Right lobe of liver (tissue), 6 donors: ENCODE results near the gene PRMT6. TPM values are rescaled to one million over a fixed set of nuclear protein-coding genes. Genes with fewer than 3 reads are reported as not detected.
"Not testable (repeated sequence)": the region's sequence is repeated elsewhere in the genome, so short reads cannot be mapped to it uniquely, and the experiment has no call there.

ENCODE experiments used
- ATAC-seq, 4 donors: fragments of 200-7000 bp; cut with Tn5 transposase; one replicate each; pipeline ENCODE4 v1.9.1; 2020; ENCODE audit warnings: mild to moderate bottlenecking in 4 of 4, moderate library complexity in 4 of 4
- DNase-seq, 3 donors: peaks; one replicate each; pipeline ENCODE4 v3.0.0-alpha.2; 2020
- H3K27ac ChIP-seq, 3 donors: fragments of 200-600 bp; one replicate each; pipeline ENCODE4 v1.8.0; 2022
- H3K27me3 ChIP-seq, 2 donors: fragments of 200-600 bp; one replicate each; pipeline ENCODE4 v1.8.0; 2022
- H3K36me3 ChIP-seq, 4 donors: fragments of 200-600 bp; sonication (generic) in 1 of 4; one replicate each; pipeline versions ENCODE4 v1.5.1 to v1.8.0; 2017 to 2022; ENCODE audit warnings: control low read depth in 1 of 4
- H3K4me1 ChIP-seq, 4 donors: fragments of 200-600 bp; sonication (generic) in 1 of 4; one replicate each; pipeline versions ENCODE4 v1.5.1 to v1.8.0; 2017 to 2022; ENCODE audit warnings: control low read depth in 1 of 4
- H3K4me3 ChIP-seq, 3 donors: fragments of 200-600 bp; one replicate each; pipeline ENCODE4 v1.8.0; 2022
- H3K9me3 ChIP-seq, 4 donors: fragments of 200-600 bp; sonication (generic) in 1 of 4; one replicate each; pipeline versions ENCODE4 v1.5.1 to v1.8.0; 2017 to 2022; ENCODE audit warnings: control low read depth in 1 of 4
- POLR2A ChIP-seq: fragments of 450-650 bp; IDR thresholded peaks from one replicate; pipeline ENCODE4 v1.6.1; 2017; ENCODE audit warnings: antibody characterized with exemption, mild to moderate bottlenecking
- whole genome bisulfite sequencing: methylation state at CpG from one replicate; pipeline ENCODE4 v1.1.6; 2018; ENCODE audit warnings: low coverage, low lambda C conversion rate; ENCODE audit not compliant: insufficient coverage; ENCODE audit errors: missing lambda C conversion rate; 5-methylcytosine and 5-hydroxymethylcytosine counted together
- intact Hi-C, 2 donors: fragments of 100-400 bp; cut with DNase I; formaldehyde crosslinking; loops; one replicate each; pipeline versions ENCODE4 v1.11.2 to v1.14.1; 2022
- total RNA-seq, 6 experiments: library from RNA; depleted of rRNA in 2 of 6; stranded (reverse); fragments of >200 nt in 2 of 6; fragmentation: NEBNext Ultra II Directional in 3 of 6; extraction: Animal tissue kit (Norgen Biotek cat#: 25700) in 3 of 6; gene quantifications; one replicate each; pipeline versions ENCODE4 v1.1.0 to v1.2.4, GENCODE V29; 2016 to 2023
- TF ChIP-seq, protein P1 (sequence below), 4 donors: fragments of 200-600 bp in 3 of 4; fragments of 450-650 bp in 1 of 4; IDR thresholded peaks; one replicate each; pipeline versions ENCODE4 v1.5.1 to v1.8.0; 2016 to 2022; ENCODE audit warnings: antibody characterized with exemption in 4 of 4, mild to moderate bottlenecking in 2 of 4
- donor health status: DM: no; HTN: yes; CAD: no.
- donor health status: DM: no; HTN: no; CAD: no.
- donor health status: DM: no; HTN: no; CAD: no.
- donor health status: DM: no; HTN: yes; CAD: no.
- donor health status: DM: no; HTN: yes; CAD: no.

Gene PRMT6
- total RNA-seq, 6 experiments from 2014 or later: 0.97 to 12.7 (median 5.4) TPM

DNA sequence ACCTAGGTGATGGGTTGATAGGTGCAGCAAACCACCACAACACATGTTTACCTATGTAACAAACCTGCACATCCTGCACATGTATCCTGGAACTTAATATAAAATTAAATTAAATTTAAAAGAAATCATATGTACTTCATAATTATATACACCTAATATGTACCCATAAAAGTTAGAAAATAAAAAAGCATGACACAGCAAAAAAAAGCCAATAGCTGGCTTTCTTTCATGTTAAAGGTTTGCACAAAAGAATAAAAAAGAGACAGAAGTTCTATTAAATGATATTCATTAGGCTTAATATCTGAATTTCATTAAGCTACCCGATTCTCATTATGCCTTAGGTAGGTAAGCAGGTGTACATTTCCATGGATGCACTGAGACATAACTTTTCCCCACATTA lies 5.2 kb upstream of the PRMT6 start:
- Histone ChIP-seq H3K36me3 (no peaks in the 10 kb centered on the region), H3K9me3 (no peaks in the 10 kb centered on the region), H3K27me3 (no peaks in the 10 kb centered on the region), H3K27ac (no peak overlapping the region), H3K4me1 (no peaks in the 10 kb centered on the region), H3K4me3 (no peak overlapping the region)
- DNase-seq: no peak
- 59% methylated on average over 1 of the region's 1 CpG for WGBS
- TF ChIP-seq, protein P1, sequence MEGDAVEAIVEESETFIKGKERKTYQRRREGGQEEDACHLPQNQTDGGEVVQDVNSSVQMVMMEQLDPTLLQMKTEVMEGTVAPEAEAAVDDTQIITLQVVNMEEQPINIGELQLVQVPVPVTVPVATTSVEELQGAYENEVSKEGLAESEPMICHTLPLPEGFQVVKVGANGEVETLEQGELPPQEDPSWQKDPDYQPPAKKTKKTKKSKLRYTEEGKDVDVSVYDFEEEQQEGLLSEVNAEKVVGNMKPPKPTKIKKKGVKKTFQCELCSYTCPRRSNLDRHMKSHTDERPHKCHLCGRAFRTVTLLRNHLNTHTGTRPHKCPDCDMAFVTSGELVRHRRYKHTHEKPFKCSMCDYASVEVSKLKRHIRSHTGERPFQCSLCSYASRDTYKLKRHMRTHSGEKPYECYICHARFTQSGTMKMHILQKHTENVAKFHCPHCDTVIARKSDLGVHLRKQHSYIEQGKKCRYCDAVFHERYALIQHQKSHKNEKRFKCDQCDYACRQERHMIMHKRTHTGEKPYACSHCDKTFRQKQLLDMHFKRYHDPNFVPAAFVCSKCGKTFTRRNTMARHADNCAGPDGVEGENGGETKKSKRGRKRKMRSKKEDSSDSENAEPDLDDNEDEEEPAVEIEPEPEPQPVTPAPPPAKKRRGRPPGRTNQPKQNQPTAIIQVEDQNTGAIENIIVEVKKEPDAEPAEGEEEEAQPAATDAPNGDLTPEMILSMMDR (IDR thresholded peaks at IDR 0.05): no peak
- TF ChIP-seq POLR2A: no peak
- intact Hi-C loops: no loop called here
- ATAC-seq: no peak

DNA sequence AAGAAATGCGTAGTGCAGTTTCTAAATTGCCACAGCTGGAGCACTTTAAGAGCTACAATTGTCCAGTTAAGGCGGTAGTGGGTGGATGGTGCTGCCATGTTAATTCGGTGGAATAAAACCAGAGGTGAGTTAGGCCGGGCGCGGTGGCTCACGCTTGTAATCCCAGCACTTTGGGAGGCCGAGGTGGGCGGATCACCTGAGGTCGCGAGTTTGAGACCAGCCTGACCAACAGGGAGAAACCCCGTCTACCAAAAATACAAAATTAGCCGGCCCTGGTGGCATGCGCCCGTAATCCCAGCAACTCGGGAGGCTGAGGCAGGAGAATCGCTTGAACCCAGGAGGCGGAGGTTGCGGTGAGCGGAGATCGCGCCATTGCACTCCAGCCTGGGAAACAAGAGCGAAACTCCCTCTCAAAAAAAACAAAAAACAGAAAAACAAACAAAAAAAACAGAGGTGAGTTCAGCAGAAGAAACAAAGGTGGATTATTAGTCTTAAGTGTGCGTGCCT lies 502 bp upstream of the PRMT6 start:
- ATAC-seq, H3K27me3 ChIP-seq, H3K36me3 ChIP-seq, H3K4me1 ChIP-seq, H3K9me3 ChIP-seq, DNase-seq, intact Hi-C loops: not testable (repeated sequence)
- Histone ChIP-seq H3K4me3 (peak overlapping the region; percentile 59 to 84 (median 70)), H3K27ac (peak overlapping the region in 2 of 3 donors; percentile 66 to 70)
- WGBS: 93% methylated on average over 19 of the region's 24 CpGs

DNA sequence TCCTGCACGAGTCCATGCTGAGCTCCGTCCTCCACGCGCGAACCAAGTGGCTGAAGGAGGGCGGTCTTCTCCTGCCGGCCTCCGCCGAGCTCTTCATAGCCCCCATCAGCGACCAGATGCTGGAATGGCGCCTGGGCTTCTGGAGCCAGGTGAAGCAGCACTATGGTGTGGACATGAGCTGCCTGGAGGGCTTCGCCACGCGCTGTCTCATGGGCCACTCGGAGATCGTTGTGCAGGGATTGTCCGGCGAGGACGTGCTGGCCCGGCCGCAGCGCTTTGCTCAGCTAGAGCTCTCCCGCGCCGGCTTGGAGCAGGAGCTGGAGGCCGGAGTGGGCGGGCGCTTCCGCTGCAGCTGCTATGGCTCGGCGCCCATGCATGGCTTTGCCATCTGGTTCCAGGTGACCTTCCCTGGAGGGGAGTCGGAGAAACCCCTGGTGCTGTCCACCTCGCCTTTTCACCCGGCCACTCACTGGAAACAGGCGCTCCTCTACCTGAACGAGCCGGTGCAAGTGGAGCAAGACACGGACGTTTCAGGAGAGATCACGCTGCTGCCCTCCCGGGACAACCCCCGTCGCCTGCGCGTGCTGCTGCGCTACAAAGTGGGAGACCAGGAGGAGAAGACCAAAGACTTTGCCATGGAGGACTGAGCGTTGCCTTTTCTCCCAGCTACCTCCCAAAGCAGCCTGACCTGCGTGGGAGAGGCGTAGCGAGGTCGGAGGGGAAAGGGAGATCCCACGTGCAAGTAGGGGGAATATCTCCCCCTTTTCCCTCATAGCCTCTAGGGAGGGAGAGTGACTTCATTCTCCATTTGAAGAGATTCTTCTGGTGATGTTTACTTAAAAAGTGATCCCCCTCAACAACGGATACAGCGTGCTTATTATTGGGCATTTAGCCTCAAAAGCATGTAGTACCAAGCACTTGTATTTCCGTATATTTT lies 991 bp downstream of the PRMT6 start:
- intact Hi-C loops: no loop called here
- Histone ChIP-seq H3K27me3 (no peaks in the 10 kb centered on the region), H3K9me3 (no peaks in the 10 kb centered on the region), H3K36me3 (no peaks in the 10 kb centered on the region), H3K27ac (peak overlapping the region in 1 of 3 donors; percentile 70), H3K4me1 (peaks cover 0 to 6% (median 0%) of the 10 kb centered on the region in 4 donors), H3K4me3 (peak overlapping the region; percentile 59 to 84 (median 70))
- DNase-seq (peak; percentile 70 to 77 (median 76)), ATAC-seq (peak; percentile 73 to 86 (median 82))
- peak; percentile 36 for TF ChIP-seq POLR2A
- TF ChIP-seq, protein P1 (IDR thresholded peaks at IDR 0.05): no peak
- WGBS: 10% methylated on average over 18 of the region's 55 CpGs

DNA sequence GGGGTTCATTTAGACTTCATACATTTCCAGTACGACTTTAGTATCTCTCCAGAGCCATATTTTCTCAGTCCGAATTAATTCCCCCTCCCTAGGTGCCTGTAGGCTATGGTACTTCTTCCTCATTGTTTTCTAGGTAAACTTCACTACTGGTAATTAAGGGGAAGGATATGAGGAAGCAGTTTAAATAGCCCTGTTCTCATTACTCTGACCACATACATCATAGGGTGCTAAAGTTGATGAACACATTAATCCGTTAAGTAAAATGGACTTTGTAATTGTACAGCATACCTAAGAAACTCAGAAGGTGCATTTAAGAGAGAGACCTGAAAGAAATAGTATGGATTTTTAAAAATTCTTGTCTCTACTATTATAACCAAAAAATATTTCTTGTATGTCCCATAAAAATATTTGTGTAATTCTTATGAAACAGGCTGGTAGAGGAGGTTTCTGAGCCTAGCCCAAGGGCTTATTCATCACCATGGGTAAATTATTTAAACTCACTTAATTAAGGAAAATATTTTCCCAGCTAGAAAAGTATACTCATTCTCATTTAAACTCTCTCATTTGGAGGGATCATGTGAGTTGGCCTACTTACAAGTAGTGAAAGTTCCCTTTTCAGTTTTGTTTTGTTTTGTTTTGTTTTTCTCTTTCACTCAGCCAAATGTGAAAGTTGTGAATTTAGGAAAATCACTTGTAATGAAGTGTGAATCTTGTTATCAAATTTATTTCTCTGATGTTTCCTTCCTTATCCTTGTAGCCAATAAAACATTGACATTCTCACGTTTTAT lies 2.0 kb downstream of the PRMT6 start:
- Histone ChIP-seq H3K27ac (no peak overlapping the region), H3K4me1 (peaks cover 0 to 6% (median 0%) of the 10 kb centered on the region in 4 donors), H3K4me3 (no peak overlapping the region), H3K27me3 (no peaks in the 10 kb centered on the region), H3K36me3 (no peaks in the 10 kb centered on the region), H3K9me3 (no peaks in the 10 kb centered on the region)
- intact Hi-C loops: no loop called here
- TF ChIP-seq, protein P1 (IDR thresholded peaks at IDR 0.05): no peak
- TF ChIP-seq POLR2A: no peak
- ATAC-seq (no peak), DNase-seq (no peak)
- 53% methylated on average over 4 of the region's 4 CpGs for WGBS
